ENCODE data around the gene ZGLP1. TPM values are rescaled to one million over a fixed set of nuclear protein-coding genes. Genes with fewer than 3 reads are reported as not detected.
A peak's percentile ranks its signal among the peaks of the same experiment; 100 is the strongest.

Gene ZGLP1
- total RNA-seq, 1 donor from 2014 or later = 1.2 TPM

GRCh38 chr19:10327793-10328192 is 18.2 kb upstream of the ZGLP1 start:
- DNase-seq = no peak

GRCh38 chr19:10325732-10326131 is 16.1 kb upstream of the ZGLP1 start:
- no peak for DNase-seq

GRCh38 chr19:10321874-10322835 is 12.5 kb upstream of the ZGLP1 start:
- no peak for DNase-seq

- no peak for DNase-seq
Observed at GRCh38 chr19:10321417-10321797, 11.8 kb upstream of the ZGLP1 start.

- no peak for DNase-seq
Observed at GRCh38 chr19:10320602-10321416, 11.2 kb upstream of the ZGLP1 start.

DNA sequence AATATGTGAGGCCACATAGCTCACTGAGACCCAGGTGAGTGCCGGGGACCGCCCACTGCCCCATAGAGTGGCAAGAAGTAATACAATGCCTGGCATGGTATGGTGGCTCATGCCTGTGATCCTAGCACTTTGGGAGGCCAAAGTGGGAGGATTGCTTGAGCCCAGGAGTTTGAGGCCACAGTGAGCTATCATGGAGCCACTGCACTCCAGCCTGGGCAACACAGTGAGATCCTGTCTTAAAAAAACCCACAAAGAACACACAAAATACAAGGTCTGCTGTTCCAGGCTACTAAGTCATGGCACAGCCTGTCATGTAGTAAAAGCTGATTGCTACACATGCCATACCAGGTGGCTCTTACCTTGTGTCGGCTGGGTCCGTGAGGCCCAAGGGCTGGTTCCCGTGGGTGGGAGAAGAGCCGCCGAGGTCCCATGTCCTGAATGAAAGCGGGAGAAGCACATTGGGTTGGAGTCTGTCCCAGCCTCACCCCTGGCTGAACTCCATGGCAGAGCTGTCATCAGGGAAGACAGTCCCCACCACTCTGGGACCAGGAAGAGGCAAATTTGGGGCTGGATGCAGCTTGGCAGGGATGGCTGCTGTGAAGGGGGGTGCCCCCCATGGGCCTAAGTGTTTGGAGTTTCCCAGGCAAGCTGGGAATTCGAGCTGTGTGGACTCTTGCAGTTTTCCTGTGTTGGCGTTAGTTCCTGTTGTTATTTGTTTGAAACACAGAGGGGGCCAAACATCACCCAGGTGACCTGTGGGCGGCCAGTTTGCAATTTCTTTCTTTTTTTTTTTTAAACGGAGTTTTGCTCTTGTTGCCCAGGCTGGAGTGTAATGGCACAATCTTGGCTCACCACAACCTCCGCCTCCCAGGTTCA is 9.4 kb upstream of the ZGLP1 start:
- no peak for DNase-seq

DNA sequence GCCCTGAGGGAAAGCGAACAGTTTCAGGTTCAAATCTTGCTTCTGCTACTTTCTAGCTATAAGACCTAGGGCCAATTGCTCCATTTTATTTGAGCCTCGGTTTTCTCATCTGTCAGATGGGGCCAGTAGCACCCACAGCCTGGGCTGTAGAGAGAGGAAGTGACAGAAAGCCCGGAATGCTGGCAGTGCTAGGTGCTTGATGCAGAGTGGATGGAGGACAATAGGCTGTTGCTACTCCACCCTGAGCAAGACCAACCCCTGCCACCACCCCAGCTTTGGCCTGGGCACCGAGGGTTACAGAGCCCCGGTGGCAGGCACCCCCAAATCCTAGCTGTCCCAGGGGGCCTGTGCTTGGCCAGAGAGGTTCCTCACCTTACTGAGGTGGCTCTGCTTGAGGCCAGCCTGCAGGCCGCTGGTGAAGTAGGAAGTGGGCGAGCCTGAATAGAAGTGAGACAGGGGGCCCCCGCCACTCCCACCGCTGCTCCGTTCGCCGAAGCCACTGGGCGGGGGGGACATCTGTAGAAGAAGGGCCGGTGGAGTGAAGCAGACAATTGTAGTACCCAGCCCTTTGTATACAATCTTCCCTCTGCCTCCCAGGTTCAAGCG is 8.3 kb upstream of the ZGLP1 start:
- DNase-seq = no peak

- DNase-seq = no peak
Observed at GRCh38 chr19:10317045-10317856, 7.6 kb upstream of the ZGLP1 start.

DNA sequence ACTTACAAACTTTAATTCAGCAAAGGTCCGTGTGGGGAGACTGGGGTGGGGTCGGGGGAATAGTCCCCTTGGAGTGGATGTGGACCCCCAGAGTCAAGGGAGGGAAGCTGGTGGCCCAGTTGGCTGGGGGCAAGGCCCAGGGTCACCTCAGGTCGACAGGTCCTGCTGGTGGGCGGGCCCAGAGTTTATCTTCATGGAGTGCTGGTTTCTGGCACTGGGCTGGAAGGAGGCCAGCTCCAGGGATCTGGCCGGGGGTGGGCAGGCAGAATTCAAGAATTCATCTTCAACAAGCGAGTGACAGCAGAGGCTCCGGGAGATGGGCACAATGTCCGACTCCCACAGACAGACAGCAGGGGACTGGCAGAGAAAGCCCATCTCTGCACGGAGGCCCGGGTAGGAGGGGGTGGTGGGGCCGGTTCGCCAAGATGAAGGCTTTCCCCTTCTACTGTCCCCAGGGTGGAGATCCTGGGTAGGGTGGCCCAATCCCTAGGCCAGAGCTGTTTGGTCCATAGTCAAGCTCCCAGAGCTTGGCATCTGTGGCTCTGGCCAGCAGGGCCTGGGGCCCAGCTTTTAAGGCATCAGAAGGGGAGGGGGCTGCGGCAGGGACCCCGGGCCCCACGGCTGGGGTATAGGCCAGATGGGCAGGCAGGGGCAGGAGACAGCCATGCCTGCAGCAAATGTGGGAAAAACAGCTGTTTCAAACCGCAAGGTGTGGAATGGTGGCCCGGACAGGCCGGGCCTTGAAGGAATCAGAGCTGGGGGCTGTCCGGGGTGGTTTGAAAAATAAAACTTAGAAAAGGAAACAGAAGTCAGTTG is 6.8 kb upstream of the ZGLP1 start:
- no peak for DNase-seq

GRCh38 chr19:10315335-10316214 is 6.0 kb upstream of the ZGLP1 start, which contains the start of gene FDX2:
Gene FDX2, minus strand, starts transcription at chr19:10316015. Its CDS starts 19 bp downstream, at chr19:10315996.
- peak; percentile 94 for DNase-seq

DNA sequence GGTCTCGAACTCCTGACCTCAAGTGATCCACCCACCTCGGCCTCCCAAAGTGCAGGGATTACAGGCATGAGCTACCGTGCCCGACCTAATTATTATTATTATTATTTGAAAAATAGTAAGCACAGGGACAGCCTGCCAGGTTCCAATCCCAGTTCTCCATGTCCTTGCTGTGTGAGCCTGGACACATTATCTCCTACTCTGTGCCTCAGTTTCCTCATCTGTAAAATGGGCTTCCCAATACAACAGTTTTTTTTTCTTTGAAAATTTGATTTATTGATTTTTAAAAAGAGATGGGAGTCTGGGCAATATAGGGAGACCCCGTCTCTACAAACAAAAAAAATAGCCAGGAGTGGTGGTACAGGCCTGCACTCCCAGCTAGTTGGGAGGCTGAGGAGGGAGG is 3.3 kb downstream of the ZGLP1 start:
- DNase-seq = no peak

- DNase-seq = no peak
Observed at GRCh38 chr19:10305139-10305806, 4.3 kb downstream of the ZGLP1 start.

GRCh38 chr19:10299545-10300458 is 9.8 kb downstream of the ZGLP1 start:
- no peak for DNase-seq

- no peak for DNase-seq
Observed at GRCh38 chr19:10295847-10296591, 13.6 kb downstream of the ZGLP1 start.

DNA sequence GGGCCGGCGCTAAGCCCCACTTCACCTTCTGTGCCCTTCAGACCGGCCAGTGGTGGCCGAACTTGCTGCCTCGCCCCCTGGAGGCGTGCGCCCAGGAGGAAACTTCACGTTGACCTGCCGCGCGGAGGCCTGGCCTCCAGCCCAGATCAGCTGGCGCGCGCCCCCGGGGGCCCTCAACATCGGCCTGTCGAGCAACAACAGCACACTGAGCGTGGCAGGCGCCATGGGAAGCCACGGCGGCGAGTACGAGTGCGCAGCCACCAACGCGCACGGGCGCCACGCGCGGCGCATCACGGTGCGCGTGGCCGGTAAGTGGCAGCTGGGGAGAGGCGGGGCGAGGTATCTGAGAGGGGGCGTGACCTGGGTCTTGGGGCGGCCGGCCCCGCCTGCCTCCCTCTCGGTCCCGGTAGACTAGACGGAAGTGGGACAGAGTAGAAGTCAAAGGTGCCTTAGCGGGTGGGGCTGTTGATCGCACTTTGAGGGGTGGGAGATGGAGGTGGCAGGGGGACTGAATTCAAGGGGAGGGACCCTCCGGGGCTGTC is 14.2 kb downstream of the ZGLP1 start:
- DNase-seq = no peak

DNA sequence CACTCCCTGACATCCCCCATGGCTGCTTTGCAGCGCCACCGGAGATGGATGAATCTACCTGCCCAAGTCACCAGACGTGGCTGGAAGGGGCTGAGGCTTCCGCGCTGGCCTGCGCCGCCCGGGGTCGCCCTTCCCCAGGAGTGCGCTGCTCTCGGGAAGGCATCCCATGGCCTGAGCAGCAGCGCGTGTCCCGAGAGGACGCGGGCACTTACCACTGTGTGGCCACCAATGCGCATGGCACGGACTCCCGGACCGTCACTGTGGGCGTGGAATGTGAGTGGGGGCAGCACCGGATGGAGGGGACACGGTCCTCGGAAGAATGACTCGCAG is 15.3 kb downstream of the ZGLP1 start:
- no peak for DNase-seq
